Left cardiac atrium (tissue), 4 donors: ENCODE results near the gene NKAIN1. TPM values are rescaled to one million over a fixed set of nuclear protein-coding genes. Genes with fewer than 3 reads are reported as not detected.

Experiments
- ATAC-seq, 2 donors: fragments of 200-7000 bp; cut with Tn5 transposase; one replicate each; pipeline ENCODE4 v1.9.1; 2020; ENCODE audit warnings: mild to moderate bottlenecking in 2 of 2, moderate library complexity in 2 of 2
- DNase-seq: peaks from one replicate; pipeline ENCODE4 v3.0.0-alpha.2; 2020
- intact Hi-C, 2 donors: fragments of 100-400 bp; cut with DNase I; formaldehyde crosslinking; loops; one replicate each; pipeline versions ENCODE4 v1.14.1 to v1.15.1; 2022 to 2023
- total RNA-seq, 2 donors: library from RNA; stranded (reverse); fragmentation: NEBNext Ultra II Directional; extraction: Animal tissue kit (Norgen Biotek cat#: 25700); gene quantifications; one replicate each; pipeline ENCODE4 v1.2.1, GENCODE V29; 2021
- donor health status: DM: no; HTN: yes; CAD: no.
- donor health status: DM: no; HTN: yes; CAD: no; lungs with severe emphysema.
- donor health status: DM: yes; HTN: yes; CAD: no.
- donor health status: Dilated cardiomyopathy.

NKAIN1 gene
- total RNA-seq, 2 donors from 2014 or later = 0.15 TPM; not detected in 1

DNA sequence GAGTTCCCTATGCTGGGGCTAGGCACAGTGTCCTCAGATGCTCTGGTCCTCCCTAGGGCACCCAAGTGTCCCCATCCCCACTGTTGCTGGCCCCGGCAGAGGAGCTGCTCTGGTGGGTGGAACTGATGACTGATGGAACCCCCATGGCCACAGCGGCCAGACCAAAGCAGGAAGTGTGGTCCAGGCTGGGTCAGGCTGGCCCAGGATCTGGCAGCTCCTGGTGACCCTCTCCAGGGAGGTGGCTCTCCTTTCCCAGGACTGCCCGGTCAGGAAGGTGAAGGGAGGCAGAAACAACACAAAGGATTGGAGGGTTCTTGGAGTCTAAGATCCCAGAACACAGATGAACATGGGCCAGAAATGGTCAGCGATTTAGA lies 1.1 kb downstream of the NKAIN1 start:
- DNase-seq = no peak
- no peak for ATAC-seq
- intact Hi-C loops = no loop called here

DNA sequence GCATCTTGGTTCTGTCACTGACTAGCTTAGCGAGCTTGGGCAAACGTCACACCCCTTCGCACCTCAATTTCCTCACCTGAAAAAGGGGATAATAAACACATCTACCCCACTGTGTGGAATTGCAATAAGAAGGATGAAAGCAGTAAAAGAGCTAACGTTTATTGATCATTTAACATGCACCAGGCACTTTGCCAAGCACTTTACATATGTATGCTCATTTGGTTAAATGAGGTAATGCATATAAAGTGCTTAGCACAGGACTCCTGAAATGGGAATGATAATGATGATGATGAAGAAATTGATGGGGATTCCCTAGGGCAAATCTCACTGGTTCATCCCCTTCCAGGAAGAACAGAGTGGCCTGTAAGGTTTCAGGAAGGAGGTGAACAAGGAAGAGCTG lies 4.8 kb downstream of the NKAIN1 start:
- ATAC-seq (no peak), DNase-seq (no peak)
- intact Hi-C loops = no loop called here

DNA sequence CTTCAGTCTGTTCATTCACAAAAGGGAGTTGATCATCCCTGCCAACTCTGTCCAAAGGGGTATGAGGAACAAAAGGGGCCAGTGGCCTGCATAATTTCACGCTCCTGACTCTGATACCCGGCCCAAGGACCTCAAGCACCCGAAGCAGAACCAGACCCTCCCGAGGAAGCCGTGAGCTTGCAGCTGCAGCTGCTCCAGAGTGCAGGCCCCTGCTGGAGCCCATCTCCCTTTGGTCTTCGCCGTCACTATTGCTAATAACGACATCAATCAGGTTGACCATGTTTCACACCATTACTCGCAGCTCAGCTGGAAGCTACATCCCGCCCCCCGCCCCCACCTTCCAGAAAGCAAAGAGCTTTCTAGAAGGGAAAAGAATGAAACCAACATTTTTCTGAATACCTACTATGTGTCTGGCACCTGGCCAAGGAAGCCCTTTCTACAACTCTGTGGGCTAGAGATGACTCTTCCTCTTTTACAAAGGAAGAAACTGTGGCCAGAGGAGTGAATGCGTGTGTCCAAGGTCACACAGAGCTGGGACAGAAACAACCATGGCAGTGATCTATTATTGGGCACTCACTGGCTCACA lies 5.5 kb downstream of the NKAIN1 start:
- intact Hi-C loops = no loop called here
- no peak for ATAC-seq
- DNase-seq = no peak

DNA sequence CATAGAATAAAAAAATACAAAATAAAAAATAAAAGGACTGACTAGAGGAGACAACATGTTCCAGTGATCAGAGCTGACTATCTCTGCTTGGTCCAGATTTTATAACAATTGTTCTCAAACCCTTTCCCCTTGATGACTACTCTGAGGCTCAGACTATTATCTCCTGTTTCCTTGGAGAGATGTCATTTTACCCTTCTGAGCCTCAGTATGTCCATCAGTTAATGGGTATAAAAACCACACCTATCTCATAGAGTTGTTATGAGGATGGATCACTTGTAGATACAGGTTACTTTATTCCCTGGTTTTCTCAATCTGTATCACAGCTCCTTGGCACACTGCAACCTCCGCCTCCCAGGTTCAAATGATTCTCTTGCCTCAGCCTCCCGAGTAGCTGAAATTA lies 7.0 kb downstream of the NKAIN1 start:
- intact Hi-C loops = no loop called here
- no peak for DNase-seq
- no peak for ATAC-seq

DNA sequence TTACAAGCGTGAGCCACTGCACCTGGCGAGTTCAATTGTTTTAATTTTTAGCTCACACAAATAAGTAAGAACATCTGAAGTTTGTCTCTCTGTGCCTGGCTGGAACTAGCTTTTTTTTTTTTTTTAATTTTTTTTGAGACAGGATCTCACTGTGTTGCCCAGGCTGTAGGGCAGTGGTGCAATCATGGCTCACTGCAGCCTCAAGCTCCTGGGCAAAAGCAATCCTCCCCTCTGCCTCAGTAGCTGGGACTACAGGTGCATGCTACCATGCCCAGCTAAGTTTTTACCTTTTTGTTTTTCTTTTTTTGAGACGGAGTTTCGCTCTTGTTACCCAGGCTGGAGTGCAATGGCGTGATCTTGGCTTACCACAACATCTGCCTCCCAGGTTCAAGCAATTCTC lies 7.9 kb downstream of the NKAIN1 start:
- no peak for DNase-seq
- intact Hi-C loops = no loop called here
- ATAC-seq = no peak

DNA sequence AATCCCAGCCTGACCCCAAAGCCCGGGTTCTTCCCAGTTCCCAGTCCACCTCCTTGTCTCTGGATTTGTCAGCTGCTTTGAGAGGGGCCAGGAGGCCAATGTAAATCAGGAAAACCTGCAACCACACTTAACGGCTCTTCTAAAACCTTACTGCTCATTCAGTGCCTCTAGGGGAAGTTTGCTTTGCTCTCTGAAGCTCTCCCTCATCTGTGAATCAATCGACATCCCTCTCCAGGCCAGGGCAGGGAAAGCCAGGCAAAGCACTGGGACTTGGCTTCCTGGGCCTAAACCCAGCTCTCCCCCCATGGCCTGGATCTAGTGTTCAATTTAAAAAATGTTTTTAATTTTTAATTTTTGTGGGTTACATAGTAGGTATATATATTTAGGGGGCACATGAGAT lies 9.3 kb downstream of the NKAIN1 start:
- no peak for ATAC-seq
- no peak for DNase-seq
- intact Hi-C loops = no loop called here

DNA sequence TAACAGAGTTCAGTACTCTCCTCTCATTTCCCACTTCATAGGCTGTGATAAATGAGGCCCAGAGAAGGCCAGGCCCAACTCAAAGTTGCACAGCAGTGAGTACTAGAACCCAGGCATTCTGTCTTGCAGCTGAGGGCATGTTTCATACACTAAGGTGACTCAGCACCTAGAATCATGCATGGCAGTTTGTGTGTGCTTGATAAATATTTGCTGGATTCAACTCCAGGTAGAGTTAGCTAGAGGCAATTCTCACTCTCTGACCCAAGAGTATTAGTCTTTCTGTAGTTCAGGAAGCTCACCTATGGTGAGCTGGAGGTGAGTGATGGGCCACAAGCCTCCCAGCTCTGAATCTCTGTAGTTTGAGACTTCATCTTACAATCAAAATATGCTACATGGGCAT lies 10.7 kb downstream of the NKAIN1 start:
- no peak for ATAC-seq
- DNase-seq = no peak
- intact Hi-C loops = no loop called here

DNA sequence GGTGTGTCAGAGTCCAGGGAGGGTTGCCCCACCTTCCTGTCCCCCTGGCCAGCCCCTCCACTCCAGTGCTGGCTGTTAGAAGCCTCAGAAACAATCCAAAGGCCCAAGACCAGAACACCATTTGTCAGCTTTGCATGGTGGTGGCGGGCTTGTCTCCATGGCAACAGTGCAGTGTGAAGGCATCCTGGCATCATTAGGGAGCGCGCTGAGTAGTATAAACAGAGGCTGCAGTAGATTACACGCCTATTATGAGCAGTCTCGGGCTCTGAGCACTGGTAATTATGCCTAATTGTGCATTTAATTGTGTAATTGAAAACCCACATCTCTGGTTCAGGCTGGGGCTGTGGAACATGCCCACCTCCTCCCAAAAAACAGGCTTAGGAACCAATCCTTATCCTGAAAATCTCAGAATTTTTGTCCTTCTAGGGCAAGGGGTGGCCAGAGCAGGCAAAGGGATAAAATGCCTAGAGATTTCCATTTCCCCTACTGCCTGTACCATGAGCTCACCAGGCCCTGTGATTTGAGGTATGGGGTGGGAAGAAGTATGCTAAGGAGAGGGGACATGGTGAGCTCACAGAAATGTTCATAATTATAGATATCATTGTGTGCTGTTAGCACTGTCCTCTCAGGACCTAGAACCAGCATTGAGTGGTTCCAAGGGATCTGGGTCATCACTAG lies 11.7 kb downstream of the NKAIN1 start:
- no peak for DNase-seq
- intact Hi-C loops = no loop called here
- ATAC-seq = no peak

DNA sequence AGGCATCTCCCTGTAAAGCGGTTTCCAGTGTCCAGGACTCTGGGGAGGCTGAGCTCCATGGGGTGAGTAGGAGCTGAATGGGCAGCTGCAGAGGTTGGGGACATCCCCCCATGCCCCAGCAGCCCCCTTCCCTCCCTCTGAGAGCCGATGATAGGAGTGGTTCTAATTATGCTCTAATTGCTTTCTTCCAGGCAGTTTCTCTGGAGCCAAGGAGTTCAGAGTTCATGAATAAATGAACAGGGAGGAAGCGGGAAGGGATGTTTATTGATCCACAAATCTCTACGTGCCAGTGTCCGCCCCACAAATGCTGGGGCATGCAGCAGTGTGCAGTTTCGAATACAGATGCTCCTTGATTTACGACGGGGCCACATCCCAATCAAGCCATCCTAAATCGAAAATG lies 15.6 kb downstream of the NKAIN1 start:
- intact Hi-C loops = no loop called here
- DNase-seq = no peak
- no peak for ATAC-seq

DNA sequence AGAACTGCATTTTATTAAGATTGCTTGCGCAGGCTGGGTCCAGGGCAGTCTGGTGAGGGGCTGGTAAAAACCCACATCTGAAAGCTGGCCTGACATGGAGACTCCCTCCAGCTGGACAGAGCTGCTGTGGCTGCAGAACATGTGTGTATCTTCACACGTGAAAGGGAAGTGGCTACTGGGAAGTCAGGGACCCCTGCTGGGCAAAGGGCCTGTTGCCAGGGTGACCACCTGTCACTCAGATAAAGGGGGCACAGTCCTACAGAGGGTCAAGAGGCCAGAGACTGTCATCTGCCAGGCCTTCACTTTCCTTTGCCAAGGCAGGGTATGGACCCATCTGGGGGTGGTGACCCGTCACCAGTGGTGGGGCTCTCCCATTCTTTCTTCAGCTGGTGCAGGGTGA lies 17.5 kb downstream of the NKAIN1 start:
- intact Hi-C loops = no loop called here
- DNase-seq = no peak
- ATAC-seq = no peak

DNA sequence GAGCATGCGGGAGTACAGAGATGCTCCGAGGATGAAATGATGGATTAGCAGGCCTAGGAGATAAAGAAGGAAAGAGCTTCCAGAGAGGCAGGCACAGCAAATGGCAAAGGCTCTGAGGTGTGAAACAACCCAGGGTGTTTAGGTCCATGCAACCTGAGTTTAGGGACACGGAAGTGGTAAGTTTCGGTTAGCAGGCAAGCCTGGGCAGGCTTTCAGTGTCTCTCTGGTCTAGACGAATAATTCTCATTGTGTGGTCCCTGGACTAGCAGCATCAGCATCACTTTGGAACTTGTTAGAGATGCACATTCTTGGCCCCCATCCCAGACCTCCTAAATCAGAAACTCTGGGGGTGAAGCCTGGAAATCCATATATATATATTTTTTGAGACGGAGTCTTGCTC lies 18.6 kb downstream of the NKAIN1 start:
- intact Hi-C loops = no loop called here
- no peak for ATAC-seq
- no peak for DNase-seq

DNA sequence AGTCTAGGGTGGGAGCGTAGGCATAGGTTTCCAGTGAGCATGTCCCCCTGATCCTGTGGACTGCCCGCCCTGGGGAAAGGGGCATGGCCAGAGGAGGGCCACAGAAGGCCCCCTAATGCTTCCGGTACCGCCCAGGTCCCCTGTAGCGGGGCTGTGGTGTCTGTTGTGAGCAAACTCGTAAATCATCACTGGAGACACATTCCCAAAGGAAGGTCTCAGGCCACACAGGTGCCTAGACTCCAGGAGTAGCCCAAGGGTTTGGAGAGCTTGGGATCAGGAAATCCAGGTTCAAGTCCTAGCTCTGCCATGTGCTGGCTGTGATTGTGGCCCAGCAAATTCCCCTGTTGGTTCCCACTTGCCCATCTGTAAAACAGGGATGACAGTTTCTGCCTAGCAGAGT lies 20.2 kb downstream of the NKAIN1 start:
- DNase-seq (no peak), ATAC-seq (no peak)
- intact Hi-C loops = no loop called here

DNA sequence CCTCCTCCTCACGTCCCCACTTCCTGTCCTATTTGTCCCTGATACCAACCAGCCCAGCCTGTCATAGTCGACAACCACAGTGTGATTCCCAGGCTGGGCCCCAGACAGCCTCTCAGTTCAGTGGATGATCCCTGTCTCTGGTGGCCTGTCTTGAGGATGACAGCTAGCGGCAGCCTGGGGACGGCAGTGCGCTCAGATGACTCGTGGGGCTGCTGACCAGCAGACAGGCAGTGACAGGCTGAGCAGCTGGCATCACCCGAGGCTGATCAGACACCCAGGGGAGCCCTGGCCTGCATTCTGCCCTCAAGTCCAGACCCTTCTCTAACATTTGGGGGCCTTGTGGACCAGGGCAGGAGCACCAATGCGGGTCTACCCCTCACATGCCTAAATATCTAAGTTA lies 21.0 kb downstream of the NKAIN1 start:
- intact Hi-C loops = no loop called here

DNA sequence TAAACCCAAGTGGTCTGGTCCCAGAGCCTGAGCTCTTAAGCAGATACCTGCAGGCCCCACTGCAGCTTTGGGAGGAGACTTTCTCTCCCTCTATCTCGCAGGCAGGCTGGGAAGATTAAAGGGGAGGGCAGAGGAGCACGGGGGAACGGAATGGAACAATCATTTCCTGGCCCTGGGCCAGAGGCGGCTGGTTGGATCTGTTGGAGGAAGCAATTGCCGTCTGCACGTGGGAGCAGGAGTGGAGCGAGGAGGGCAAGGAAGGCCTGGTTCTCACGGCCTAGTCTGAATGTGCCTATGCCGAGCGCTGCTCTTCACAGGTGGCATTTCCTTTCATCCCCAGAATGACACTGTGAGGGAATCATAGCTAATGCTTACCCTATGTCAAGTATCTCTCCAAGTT lies 23.7 kb downstream of the NKAIN1 start:
- ATAC-seq (peak; percentile 70 to 81), DNase-seq (peak; percentile 76)
- intact Hi-C loops = no loop called here

More for the DNA sequence above, 21.0 kb downstream of the NKAIN1 start:
- DNase-seq (no peak), ATAC-seq (no peak)

DNA sequence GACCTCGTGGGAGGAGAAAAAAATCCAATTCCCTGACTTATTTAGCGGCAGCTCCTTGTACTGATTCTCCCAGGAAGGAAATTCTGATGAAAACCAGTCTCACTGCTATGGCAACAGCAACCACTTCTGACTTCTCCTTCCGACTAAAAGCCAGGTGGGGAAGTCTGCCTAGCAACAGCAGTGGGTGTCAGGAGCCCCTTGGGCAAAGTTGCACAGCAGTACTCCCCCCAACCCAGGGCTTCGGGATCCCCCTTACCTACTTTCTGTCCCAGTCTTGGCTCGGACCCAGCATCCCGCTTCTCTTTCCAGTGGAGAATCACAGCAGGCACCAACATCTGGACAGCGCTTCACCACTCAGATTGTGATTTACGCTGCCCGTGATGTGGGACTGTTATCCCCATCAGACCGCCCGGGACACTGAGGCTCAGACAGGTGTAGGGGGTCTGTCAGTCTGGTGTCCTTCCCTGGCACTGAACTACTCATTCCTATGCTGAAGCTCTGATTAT lies 24.6 kb downstream of the NKAIN1 start:
- intact Hi-C loops = no loop called here
- ATAC-seq (no peak), DNase-seq (no peak)

DNA sequence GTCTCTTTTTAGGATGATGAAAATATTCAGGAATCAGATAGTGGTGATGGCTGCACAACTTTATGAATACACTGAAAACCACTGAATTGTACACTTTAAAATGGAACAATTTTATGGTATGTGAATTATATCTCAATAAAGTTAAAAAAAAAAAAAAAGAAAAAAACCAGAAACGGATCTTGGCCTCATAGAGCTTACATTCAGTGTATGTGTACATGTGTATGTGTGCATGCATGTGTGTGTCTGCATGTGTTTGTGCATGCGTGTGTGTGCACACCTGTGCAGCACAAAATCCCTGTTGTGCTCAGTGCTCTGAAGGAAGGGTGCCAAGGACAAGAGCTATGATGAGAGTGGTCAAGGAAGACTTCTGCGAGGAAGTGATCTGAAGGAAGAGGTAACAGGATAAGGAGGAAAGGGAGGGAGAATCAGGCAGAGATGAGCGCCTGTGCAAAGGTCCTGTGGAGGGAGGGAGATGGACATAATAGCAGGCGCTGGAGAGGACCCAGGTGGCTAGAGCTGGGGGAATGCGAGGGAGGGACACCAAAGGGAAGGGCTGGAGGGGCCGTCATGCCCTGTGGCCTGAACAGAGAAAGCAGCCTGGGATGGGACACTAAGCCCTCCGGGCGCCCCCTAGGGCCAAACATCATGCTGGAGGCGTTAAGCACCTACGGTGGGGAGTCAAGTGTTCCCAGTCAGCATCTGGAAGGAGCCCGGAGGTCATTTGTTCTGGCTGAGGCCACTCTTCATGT lies 25.2 kb downstream of the NKAIN1 start:
- no peak for ATAC-seq
- no peak for DNase-seq
- intact Hi-C loops = no loop called here

DNA sequence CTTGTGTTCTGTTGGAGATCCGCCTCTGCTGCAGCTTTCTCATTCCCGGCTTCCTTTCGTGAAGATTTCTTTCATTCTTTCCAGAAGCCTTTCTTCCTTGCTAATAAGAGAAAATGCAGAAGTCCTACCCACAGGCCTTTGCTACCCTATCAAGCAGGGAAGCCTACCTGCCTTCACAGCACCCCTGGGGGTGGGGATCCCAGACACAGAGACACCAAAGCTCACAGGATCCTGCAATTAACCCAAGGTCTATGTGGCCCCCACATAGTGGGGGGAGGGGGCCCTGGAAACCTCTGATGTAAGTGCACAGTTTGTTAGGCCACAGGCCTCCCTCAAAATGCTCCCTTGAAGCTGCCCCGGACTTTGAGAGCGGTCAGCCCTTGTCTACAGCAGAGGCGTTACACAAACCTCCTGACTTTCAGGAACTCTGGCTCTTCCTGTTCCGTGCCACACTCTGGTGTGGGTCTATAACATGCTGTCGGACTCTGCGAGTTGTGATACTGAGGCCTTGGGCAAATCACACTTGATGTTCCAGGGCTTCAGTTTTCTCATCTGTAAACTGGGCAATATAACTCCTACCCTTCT lies 31.2 kb downstream of the NKAIN1 start:
- intact Hi-C loops = no loop called here
- no peak for DNase-seq
- no peak for ATAC-seq

DNA sequence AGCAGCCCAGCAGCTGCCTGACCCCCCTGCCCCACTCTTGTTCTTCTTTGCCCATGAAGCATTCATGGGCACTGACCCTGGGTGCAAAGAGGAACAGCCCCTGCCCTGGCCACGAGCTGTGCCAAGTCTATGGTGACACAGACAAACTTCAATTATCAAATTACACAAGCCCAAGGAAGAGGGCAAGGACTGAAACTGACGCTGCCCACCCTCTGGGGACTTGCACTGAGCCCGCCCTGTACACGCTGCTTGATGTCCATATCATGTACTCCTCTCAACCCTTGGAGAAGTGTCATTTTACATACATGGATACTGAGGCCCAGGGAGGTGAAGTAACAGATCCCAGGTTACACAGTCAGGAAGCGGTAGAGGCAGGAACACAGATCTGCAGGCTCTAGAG lies 32.1 kb downstream of the NKAIN1 start:
- ATAC-seq (no peak), DNase-seq (no peak)
- intact Hi-C loops = no loop called here

DNA sequence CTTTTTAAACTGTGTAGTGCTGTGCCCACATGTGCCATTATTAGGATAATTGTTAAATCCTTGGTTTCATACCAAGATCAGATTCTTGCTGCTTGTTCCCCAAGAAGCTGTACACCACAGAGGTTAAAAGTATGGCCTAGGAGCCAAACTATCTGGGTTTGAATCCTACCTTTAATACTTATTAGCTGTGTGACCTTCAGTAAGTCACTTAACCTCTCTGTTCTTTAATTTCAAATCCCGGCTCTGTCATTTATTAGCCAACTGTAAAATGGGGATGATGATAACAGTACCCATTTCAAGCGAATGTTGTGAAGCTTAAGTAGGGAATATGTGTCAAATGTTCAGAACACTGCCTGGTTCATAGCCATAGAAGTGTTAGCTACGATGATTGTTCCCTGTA lies 32.6 kb downstream of the NKAIN1 start:
- DNase-seq (no peak), ATAC-seq (no peak)
- intact Hi-C loops = no loop called here

DNA sequence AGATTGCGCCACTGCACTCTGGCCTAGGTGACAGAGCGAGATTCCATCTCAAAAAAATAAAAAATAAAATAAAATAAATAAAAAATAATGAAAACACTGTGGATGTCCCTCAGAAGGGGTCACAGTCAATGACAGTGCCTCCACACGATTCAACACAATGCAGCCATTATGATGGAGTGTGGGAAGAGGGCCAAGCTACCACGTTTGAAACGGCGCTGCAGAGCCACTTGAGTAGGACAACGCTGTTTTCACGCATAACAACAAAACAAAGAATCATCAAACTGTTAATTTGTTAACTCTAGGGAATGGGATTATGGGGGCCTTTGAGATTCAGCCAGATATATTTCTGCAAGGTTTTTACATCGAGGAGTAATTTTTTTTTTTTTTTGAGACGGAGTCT lies 36.5 kb downstream of the NKAIN1 start:
- intact Hi-C loops = no loop called here
- DNase-seq (no peak), ATAC-seq (no peak)
